ENCODE measurements around the gene APLP2.

Gene APLP2

DNA sequence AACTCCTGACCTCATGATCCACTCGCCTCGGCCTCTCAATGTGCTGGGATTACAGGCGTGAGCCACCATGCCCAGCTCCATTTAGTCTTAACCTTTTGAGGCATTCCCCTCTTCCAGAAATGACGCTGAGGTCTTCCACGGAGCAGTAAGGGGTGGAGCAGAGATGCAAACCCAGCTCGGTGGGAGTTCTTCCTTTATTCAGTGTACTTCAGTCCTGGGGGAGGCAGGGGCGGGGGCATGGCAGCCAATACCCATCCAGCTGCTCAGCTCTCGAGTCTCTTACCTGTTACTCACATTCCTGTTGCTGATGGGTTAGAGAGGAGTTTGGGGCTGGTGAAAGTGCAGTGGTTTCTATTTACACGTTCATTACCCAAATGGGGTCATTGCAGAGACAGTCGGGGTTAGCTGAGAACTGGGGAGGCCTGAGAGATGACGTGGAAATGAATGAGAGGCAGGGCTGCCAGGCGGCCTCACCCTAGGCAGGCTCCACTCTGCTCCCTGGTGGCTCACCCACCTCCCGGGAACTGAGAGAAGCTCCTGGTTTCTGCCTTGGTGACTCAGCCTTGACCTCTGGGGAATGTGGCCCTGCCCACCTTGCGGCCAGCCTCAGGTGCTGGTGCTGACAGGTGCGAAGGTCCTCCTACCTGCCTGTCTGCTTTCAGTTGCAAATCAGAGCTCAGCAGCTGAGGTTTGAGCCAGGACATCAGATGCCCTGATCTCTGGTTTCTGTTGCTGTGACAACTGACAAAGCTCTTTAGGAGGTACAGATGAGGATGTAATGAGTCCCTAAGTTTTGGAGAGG lies 76.5 kb downstream of the APLP2 start:
- no peak for DNase-seq (ENCODE audit: low read depth in 2 of 2, low spot score in 1 of 2)

DNA sequence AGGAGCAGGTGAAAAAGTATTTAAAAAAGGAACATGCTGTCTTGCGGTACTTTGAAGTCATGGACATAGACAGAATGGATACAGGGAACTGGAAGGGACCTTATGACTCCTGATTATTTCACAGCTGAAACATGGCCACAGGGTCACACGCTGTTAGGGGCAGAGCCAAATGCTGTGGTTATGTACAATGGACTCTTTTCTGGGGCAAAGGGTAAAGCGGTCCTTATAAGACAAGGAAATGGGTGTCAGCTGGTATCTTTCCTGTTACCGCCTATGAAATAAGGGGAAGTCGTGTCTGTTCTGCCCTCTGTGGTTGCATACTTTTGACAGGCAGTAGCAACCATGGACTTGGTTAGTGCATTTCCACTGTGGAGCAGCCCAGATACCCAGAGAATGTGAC lies 77.1 kb downstream of the APLP2 start:
- DNase-seq (ENCODE audit: low read depth in 2 of 2, low spot score in 1 of 2): no peak

DNA sequence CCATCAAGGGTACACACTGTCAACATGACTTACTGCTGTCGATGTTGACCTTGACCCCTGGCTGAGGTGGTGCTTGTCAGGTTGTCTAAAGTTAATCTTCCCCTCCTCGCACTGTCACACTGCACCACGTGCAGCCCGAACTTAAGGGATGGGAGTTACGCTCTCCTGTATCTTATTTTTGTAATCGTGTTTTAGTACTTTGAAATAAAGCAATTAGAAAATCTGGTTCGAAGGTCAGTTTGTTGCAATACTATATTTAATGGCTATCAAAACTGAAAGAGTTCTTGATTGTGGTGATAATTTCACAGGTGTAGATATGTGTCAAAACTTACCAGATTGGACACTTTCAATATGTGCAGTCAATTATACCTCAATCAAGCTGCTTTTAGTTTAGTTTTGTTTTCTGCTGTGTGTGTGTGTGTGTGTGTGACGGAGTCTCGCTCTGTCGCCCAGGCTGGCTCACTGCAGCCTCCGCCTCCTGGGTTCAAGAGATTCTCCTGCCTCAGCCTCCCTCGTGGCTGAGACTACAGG lies 79.2 kb downstream of the APLP2 start:
- no peak for DNase-seq (ENCODE audit: low read depth in 2 of 2, low spot score in 1 of 2)

DNA sequence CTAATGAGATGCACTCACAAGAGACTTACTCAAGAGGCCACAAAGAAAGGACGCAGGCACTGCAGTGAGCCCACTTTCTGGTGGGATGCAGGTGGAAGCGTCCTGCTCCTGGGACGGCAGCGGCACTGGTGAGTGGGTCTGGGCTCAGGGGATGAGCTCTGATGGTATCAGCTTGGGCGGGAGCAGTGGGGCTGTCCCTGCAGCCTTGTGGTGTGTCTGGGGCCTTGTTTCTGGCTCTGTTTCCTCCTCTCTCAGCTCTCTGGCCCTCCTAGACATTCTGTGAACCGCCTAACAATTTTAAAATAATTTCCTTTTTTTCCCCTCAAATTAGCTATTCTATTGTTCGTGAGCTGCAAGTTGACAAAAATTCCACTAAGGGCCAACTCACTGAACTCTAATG lies 81.1 kb downstream of the APLP2 start:
- no peak for DNase-seq (ENCODE audit: low read depth in 2 of 2, low spot score in 1 of 2)

DNA sequence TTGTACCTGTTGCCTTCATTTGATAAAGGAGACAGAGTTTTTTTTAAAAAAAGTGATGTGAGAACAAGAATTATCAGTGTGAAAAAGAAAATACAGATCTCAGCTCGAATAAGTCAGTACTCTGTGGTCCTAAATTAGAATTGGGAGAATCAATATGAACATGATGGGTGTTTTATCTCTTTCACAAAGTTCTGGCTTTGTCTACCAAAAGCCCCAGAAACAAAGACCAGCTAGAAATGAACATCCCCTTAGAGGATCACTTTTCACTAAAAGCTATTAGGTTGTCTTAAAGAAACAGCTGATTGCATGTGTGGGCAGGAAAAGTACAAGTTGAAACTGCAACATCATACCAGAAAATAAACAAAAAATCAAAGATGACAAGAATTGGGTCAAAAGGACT lies 81.5 kb downstream of the APLP2 start:
- no peak for DNase-seq (ENCODE audit: low read depth in 2 of 2, low spot score in 1 of 2)

DNA sequence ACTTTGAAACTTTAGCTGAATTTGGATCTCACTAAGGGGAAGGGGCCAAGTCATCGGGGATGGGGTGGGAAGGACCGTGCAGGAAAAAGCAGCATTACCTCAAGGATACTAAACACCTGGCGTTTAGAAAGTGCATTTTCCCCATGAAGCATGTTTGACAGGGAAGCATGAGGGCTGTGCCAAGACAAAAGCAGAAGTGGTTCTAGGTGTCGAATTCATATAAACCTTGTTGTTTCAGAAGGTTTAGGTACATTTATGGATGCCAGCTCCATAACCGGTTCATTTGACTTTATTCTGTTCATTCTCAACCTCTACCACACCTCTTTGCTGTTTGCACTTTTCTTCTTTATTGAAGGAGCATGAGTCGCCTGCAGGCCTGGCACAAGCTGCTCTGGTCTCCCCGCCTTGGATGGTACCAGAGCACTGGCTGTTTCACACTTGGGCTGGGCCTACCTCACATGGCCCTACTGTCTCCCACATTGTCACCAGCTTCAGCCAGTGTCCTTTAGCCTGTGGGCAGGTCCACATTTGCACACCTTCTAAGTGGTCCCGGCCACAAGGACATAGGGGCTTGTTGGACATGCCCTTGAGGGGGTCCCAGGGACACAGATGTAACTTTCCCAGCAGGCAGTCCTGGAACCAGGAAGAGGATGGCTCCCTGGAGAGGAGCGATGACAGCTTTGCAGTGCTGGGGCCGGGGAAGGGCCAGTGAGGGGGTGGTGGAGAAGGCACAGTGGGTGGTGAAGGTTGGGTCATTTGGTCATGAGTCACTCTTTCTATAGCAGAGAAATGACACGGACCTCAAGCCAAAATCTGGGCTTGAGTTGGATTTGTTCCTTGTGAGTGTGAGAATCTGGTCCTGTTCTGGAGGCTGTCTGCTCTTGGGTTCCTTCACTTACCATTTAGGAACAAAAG lies 86.7 kb downstream of the APLP2 start:
- no peak for DNase-seq (ENCODE audit: low read depth in 2 of 2, low spot score in 1 of 2)

DNA sequence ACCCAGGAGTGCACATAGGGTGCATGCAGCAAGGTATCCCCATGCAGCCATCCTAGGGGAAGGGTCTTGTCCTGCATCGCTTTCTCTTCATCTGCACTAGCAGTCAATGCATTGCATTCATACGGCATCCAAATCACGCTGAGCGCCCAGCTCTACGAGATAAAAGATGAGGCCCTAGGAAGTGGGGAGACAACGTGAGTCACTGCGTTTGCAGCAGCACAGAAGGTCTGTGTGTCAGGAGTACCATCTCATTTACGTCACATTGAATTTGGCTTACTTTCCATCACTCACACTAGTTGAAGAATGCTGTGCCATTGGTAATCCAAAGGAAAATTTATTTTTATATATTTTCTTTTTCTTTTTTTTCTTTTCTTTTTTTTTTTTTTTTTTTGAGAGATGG lies 87.4 kb downstream of the APLP2 start:
- DNase-seq (ENCODE audit: low read depth in 2 of 2, low spot score in 1 of 2): no peak

DNA sequence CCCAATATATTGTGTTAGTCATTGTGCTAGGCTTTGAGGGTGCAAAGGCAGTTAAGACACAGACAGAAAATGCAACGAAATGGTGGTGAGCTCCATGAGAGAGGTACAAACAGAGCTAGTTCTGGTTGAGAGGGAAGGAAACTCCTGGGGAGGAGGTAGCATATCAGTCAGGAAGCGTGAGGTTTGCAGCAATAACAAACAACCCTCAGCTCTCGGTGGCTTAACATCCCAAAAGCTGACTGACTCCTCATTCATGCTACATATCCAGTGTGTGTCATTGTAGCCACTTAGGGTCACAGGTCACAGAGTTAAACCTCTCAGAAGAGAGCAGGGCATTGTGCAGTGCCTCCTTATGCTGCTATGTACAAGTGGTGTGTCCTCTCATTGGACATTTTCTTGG lies 88.1 kb downstream of the APLP2 start:
- no peak for DNase-seq (ENCODE audit: low read depth in 2 of 2, low spot score in 1 of 2)

DNA sequence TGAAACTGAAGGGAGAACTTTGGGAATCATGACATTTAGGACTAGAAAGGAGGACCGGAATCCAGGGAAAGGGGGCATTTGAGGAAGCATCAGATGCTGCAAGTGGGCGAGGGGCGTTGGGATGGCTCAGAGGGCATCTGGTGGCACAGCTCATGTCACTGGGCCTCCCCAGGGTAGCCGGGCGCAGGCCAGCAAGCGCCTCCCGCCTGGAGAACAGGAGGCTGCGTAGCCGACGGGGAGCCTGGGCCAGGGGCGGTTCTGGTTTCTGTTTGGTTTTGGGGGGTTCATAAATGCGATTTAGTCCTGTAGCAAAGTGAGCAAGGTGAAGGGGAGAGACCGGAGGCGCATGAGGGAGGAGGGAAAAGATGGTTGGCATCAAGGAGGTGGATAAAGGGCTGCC lies 89.4 kb downstream of the APLP2 start:
- no peak for DNase-seq (ENCODE audit: low read depth in 2 of 2, low spot score in 1 of 2)

DNA sequence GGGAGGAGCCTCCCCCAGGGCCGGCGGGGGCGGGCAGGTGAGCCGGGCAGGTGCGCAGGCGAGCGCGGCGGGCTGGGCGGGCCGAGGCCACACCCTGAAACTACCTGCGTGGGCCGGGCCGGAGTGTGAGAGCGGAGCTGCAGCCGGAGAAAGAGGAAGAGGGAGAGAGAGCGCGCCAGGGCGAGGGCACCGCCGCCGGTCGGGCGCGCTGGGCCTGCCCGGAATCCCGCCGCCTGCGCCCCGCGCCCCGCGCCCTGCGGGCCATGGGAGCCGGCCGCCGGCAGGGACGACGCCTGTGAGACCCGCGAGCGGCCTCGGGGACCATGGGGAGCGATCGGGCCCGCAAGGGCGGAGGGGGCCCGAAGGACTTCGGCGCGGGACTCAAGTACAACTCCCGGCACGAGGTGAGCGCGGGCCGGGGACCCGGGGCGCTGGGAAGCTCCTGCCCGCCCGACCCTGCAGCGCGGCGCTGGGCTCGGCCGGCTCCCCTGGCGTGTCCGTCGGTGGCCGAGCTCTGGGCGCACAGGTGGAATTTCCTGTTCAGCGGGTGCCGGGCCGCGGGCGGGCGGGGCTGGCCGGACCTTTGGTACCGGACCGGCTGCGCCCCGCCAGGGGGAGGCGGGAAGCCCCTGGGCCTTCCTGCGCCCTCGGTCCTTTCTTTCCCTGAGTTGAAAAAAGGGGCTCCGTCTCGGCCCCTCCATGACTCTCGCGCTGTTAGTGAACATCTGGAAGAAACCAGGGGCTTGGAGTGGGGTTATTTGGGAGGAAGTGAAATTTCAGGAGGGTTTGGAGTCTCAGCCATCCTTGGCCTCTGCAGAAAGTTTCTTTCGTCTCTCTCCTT lies 90.2 kb downstream of the APLP2 start, which contains the start of gene ST14:
Gene ST14, plus strand, starts transcription at position 126 of the 841 bp plus-strand sequence. Its CDS starts 198 bp downstream, at position 324.
- DNase-seq (ENCODE audit: low read depth in 2 of 2, low spot score in 1 of 2): no peak

DNA sequence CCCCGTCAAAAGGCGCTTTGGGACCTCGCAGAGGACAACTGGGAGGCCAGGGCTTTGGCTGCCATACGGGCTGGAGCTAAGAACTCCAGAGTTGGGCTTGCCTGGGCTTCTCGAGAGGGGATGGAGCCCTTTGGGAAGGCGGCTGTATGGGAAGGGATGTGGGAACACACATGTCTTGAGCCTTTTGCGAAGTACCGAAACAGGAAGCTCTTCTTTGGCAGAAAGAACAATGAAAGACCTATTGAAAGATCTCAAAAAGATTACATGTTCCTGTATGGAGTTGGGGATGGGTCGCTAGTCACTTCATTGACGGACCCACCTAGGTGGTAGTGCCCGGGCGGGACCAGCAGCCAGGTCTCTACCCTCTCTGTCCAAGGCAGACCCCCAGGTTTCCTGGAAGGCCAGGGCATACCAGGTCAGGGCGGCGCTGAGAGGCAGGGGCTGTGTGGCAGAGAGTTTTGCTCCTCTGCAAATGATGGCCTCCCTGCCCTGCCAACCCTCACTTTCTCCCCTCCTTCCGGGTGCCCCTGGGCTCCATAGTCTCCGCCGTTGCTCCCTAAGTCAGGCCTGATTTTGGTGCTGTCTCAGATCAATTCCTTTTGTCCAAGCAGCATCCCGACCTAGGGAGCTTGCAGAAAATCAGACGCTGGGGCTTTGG lies 90.9 kb downstream of the APLP2 start:
- no peak for DNase-seq (ENCODE audit: low read depth in 2 of 2, low spot score in 1 of 2)

DNA sequence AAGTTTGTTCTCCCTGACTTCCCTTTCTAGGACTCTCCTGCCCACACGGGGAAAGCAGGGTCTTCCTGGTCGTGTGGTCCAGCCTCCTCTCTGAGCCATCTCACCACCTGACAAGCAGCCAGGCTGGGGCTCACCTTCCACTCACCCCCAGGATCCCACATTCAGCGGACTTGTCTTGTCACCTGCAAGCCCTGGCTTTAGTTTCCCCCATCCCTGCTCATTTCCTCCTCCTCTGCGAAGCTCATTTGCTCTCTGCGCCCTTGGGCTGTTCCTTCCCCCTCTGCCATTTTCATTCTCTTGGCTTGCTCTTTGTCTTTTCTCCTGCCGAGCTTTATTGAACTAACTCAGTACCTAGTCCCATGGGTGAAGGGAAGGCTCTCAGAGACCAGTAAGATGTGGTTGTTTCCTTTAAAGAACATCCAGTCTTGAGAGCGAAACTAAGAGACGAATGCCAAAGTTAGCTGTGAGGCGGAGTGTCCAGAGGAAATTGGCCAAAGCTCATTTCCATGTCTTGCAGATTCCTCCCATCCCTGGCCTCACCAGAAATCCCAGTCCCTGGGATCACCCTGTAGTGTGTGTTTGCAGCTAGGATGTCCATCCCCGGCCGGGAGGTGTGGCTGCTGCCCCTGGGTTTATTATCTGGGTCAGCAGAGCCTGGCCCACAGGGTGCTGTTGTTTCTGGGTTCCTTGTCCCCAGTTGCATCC lies 91.9 kb downstream of the APLP2 start:
- no peak for DNase-seq (ENCODE audit: low read depth in 2 of 2, low spot score in 1 of 2)

DNA sequence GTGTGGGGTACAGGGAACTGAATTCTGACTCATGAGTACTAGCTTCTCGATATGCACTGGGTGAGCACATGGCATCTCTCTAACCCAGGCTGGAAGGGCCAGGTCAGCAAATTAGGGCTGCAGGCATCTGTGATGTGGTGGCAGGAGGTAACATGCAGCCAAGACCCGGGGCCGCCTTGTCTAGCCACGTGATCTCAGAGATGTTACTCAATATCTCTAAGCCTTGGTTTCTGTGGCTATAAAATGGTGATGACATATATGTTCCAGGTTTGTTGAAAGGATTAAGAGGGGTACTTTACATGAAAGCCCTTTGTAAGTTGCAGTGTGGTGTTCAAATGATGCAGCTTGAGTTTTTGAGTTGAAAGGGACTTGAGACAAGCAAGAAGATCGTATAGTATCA lies 93.0 kb downstream of the APLP2 start:
- DNase-seq (ENCODE audit: low read depth in 2 of 2, low spot score in 1 of 2): no peak

DNA sequence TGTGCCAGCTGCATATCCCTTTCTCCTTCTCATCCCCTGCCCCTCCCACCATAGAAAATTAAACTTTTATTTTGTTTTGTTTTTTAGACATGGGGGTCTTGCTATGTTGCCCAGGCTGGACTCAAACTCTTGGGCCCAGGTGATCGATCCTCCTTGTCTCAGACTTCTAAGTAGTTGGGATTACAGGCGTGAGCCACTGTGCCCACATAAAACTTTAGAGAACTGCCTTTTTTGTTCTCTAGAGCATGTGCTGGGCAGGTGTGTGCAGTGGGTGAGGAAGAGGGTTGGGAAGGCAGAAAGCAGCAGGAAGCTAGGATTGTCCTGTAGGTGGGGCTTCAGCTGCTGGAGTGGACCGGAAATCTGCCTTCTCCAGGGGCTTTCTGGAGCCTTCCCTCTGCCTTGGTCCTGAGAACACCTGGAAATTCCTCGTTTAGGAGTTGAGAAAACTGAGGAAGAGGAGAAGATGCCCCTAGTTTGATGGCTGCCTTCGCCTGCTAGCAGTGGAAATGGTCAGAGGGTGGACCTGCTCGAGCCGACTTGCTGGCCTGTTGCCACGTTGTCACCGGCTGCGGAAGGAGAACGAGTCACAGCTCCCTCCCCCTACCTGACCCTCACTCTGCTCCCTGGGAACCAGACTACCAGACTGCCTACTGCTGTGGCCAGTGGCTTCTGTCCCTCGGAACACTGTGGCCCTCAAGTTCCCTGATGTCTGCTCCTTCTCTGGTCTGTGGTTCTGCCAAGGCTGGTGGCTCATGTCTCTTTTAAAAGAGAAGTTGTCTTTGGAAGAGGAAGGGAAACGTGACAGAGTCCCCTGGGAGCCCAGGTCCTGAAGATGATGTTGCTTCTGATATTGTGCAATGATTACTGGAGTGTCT lies 93.9 kb downstream of the APLP2 start:
- no peak for DNase-seq (ENCODE audit: low read depth in 2 of 2, low spot score in 1 of 2)

DNA sequence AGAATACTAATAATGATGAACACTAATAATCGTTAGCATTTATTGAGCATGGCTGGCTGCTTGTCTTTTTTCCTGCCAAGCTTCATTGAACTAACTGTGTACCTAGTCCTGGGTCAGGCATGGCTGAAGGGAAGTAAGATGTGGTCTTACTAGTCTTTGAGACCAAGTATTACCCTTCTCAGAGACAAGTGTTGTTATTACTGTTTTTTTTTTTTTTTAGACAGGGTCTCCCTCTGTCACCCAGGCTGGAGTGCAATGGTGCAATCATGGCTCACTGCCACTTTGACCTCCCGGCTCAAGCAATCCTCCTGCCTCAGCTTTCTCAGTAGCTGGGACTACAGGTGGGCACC lies 94.5 kb downstream of the APLP2 start:
- no peak for DNase-seq (ENCODE audit: low read depth in 2 of 2, low spot score in 1 of 2)

DNA sequence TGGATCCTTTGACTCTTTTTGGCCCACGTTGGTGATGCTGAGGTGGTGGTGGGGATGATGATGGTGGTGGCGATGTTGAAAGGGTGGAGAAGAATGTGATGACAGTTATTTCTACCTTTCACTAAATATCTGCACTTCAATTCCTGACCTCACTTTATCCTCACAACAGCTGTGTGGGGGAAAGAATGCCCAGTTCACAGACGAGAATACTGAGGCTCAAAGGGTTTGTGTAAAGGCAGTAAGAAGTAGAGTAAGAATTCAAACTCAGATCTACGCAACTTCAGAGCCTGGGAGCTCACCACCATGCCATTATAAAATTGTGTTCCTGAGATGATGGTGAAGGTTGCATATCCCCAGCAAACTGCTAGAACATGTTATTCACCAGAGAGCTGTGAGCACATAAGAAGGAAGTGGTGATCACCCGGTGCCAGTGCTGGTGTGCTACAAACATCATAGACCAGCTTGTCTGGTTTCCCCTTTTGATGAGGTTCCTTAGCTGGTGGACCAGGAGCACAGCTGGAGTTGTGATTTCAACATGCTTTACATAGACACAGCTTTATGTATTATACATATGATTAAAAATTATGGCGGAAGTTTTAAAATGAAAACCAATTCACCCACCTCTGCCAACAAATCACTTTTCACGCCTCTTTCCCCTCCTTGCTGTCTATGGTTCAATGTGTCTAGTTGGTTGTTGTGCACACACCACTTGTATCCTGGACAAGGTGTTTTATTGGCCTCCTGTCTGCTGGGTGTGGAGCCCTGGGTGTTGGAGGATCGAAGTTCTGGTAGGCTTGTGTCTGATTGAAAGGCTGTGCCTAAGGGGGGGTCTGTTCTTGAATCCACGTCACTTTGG lies 96.1 kb downstream of the APLP2 start:
- DNase-seq (ENCODE audit: low read depth in 2 of 2, low spot score in 1 of 2): no peak

DNA sequence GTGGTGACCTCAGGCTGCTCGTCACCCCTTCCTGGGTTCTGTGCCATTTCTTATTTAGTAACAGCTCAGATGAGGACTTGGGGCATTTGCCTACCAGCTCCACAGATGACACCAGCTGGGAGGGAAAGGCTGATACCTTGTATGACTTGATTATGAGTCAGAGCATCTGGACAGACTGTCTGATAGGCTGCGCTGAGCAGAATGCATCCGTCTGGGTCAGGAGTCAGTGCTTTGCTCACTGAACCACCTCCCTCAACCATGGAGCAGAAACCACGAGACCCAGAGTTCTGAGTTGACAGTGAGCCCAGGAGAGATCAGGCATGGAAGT lies 96.7 kb downstream of the APLP2 start:
- DNase-seq (ENCODE audit: low read depth in 2 of 2, low spot score in 1 of 2): no peak

DNA sequence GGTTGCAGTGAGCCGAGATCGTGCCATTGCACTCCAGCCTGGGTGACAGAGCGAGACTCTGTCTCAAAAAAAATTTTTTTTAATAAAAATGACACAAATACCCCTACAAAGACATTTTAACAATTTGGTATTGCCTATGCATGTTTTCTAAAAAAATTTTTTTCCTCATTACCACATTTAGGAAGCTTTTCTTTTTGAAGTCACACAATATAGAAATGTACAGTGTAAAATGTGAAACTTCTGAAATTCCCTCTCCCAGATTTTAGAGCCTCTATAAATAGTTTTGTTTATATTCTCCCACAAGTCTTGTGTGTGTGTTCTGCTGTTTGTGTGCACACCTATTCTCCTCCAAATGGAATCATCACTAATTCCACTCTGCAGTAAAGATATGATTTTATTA lies 97.5 kb downstream of the APLP2 start:
- no peak for DNase-seq (ENCODE audit: low read depth in 2 of 2, low spot score in 1 of 2)

Measured in stimulated activated CD8-positive, alpha-beta memory T cell treated with anti-CD3 and anti-CD28 coated beads, Interleukin-4, amount 100 ng/mL, for 4 hours (primary cell).